ENCODE data around the gene C12orf57. TPM values are rescaled to one million over a fixed set of nuclear protein-coding genes. Genes with fewer than 3 reads are reported as not detected.
A peak's percentile ranks its signal among the peaks of the same experiment; 100 is the strongest.
"Not testable (repeated sequence)": the region's sequence is repeated elsewhere in the genome, so short reads cannot be mapped to it uniquely, and the experiment has no call there.

The C12orf57 gene
- total RNA-seq (2014; rRNA removed; shearing (Covaris generic); ENCODE audit: low replicate concordance) = 105 and 107 TPM in 2 replicates

GRCh38 chr12:6943722-6944380 is at the start of gene C12orf57, which contains the start of gene RNU7-1:
C12orf57 (plus strand) TSS chr12:6944022; CDS start chr12:6944122, 100 bp downstream.
RNU7-1 (plus strand) TSS chr12:6943816.
- DNase-seq (ENCODE audit: low read depth) = peak; percentile 97
- in situ Hi-C loops (cut with HindIII; ENCODE audit: low pct_unique_long_range_greater_than_20kb, low sequenced_read_pairs) = no loop called here

- in situ Hi-C loops (cut with HindIII; ENCODE audit: low pct_unique_long_range_greater_than_20kb, low sequenced_read_pairs) = no loop called here
- DNase-seq (ENCODE audit: low read depth) = no peak
These were observed 49.5 kb upstream of the C12orf57 start for GRCh38 chr12:6894321-6894720.

GRCh38 chr12:6896846-6897435 is 46.9 kb upstream of the C12orf57 start:
- in situ Hi-C loops (cut with HindIII; ENCODE audit: low pct_unique_long_range_greater_than_20kb, low sequenced_read_pairs) = no loop called here
- DNase-seq (ENCODE audit: low read depth) = no peak

GRCh38 chr12:6899427-6899826 is 44.4 kb upstream of the C12orf57 start:
- no peak for DNase-seq (ENCODE audit: low read depth)
- in situ Hi-C loops (cut with HindIII; ENCODE audit: low pct_unique_long_range_greater_than_20kb, low sequenced_read_pairs) = no loop called here

GRCh38 chr12:6899837-6900519 is 43.8 kb upstream of the C12orf57 start:
- peak; percentile 43 for DNase-seq (ENCODE audit: low read depth)
- in situ Hi-C loops (cut with HindIII; ENCODE audit: low pct_unique_long_range_greater_than_20kb, low sequenced_read_pairs) = no loop called here

- no peak for DNase-seq (ENCODE audit: low read depth)
- in situ Hi-C loops (cut with HindIII; ENCODE audit: low pct_unique_long_range_greater_than_20kb, low sequenced_read_pairs) = no loop called here
These were observed 41.4 kb upstream of the C12orf57 start for GRCh38 chr12:6902448-6902847.

- in situ Hi-C loops (cut with HindIII; ENCODE audit: low pct_unique_long_range_greater_than_20kb, low sequenced_read_pairs) = no loop called here
- DNase-seq (ENCODE audit: low read depth) = no peak
These were observed 40.1 kb upstream of the C12orf57 start for GRCh38 chr12:6903722-6904121.

- DNase-seq (ENCODE audit: low read depth) = peak; percentile 93
- in situ Hi-C loops (cut with HindIII; ENCODE audit: low pct_unique_long_range_greater_than_20kb, low sequenced_read_pairs) = no loop called here
These were observed 39.2 kb upstream of the C12orf57 start, which contains the start of gene LRRC23 for GRCh38 chr12:6904280-6905276. LRRC23 (plus strand) TSS chr12:6904822; CDS start chr12:6905634, 812 bp downstream.

GRCh38 chr12:6905414-6906040 is 38.3 kb upstream of the C12orf57 start:
- in situ Hi-C loops (cut with HindIII; ENCODE audit: low pct_unique_long_range_greater_than_20kb, low sequenced_read_pairs) = no loop called here
- no peak for DNase-seq (ENCODE audit: low read depth)

- in situ Hi-C loops (cut with HindIII; ENCODE audit: low pct_unique_long_range_greater_than_20kb, low sequenced_read_pairs); DNase-seq (ENCODE audit: low read depth): not testable (repeated sequence)
These were observed 35.7 kb upstream of the C12orf57 start for GRCh38 chr12:6908141-6908540.

- no peak for DNase-seq (ENCODE audit: low read depth)
These were observed 34.2 kb upstream of the C12orf57 start for GRCh38 chr12:6909421-6910145.

GRCh38 chr12:6912164-6912935 is 31.5 kb upstream of the C12orf57 start:
- DNase-seq (ENCODE audit: low read depth) = no peak
- in situ Hi-C loops (cut with HindIII; ENCODE audit: low pct_unique_long_range_greater_than_20kb, low sequenced_read_pairs) = no loop called here

More at GRCh38 chr12:6909421-6910145, 34.2 kb upstream of the C12orf57 start:
- in situ Hi-C loops (cut with HindIII; ENCODE audit: low pct_unique_long_range_greater_than_20kb, low sequenced_read_pairs) = no loop called here

- DNase-seq (ENCODE audit: low read depth) = peak; percentile 69
- in situ Hi-C loops (cut with HindIII; ENCODE audit: low pct_unique_long_range_greater_than_20kb, low sequenced_read_pairs) = no loop called here
These were observed 29.4 kb upstream of the C12orf57 start, which contains the start of gene ENO2 for GRCh38 chr12:6914246-6914946. ENO2 (plus strand) TSS chr12:6914580; CDS start chr12:6915833, 1,253 bp downstream.

- in situ Hi-C loops (cut with HindIII; ENCODE audit: low pct_unique_long_range_greater_than_20kb, low sequenced_read_pairs) = no loop called here
- DNase-seq (ENCODE audit: low read depth) = peak; percentile 67
These were observed 28.7 kb upstream of the C12orf57 start for GRCh38 chr12:6914947-6915788.

- no peak for DNase-seq (ENCODE audit: low read depth)
- in situ Hi-C loops (cut with HindIII; ENCODE audit: low pct_unique_long_range_greater_than_20kb, low sequenced_read_pairs) = no loop called here
These were observed 28.0 kb upstream of the C12orf57 start for GRCh38 chr12:6915789-6916285.
